GM12878 (cell line): ENCODE data around the gene HYOU1. TPM values are rescaled to one million over a fixed set of nuclear protein-coding genes. Genes with fewer than 3 reads are reported as not detected.

ENCODE experiments used
- ATAC-seq: fragments of 200-7000 bp; cut with Tn5 transposase; 3 replicates; pipeline ENCODE4 v1.9.1; 2020; ENCODE audit warnings: mild to moderate bottlenecking, moderate library complexity
- BruUV-seq: library from RNA; stranded (reverse); fragments of 400-500 nt; replicated peaks from 2 replicates; lab custom pipeline; 2021; lab: Mats Ljungman, UMichigan
- CTCF ChIA-PET: fragments of 300-600 bp; sonication (Branson Sonifier 250); formaldehyde crosslinking; extraction: SDS; loops from one replicate; lab custom pipeline; 2021; ENCODE audit warnings: inconsistent platforms; lab: Yijun Ruan, JAX
- POLR2A ChIA-PET: fragments of 350-600 bp; formaldehyde crosslinking; extraction: SDS; loops from one replicate; lab custom pipeline; 2021; ENCODE audit warnings: inconsistent platforms; lab: Charles Lee
- RAD21 ChIA-PET: fragments of 300-600 bp; sonication (Branson Sonifier 250); formaldehyde crosslinking; loops from one replicate; lab custom pipeline; 2023; ENCODE audit warnings: antibody characterized with exemption; ENCODE audit not compliant: unreplicated experiment; lab: Charles Lee
- SMC1A ChIA-PET: fragments of 300-600 bp; sonication (Branson Sonifier 250); formaldehyde crosslinking; loops from one replicate; lab custom pipeline; 2023; ENCODE audit not compliant: unreplicated experiment, uncharacterized antibody; lab: Charles Lee
- DNase-seq: peaks from one replicate; pipeline ENCODE4 v3.0.0-alpha.2; 2011; ENCODE audit warnings: low read depth, low spot score
- FAIRE-seq: peaks from 3 replicates; lab custom pipeline; 2011; peaks lifted over from hg19 to GRCh38; lab: Jason Lieb, UNC
- H2AFZ ChIP-seq: 2 replicates; pipeline ENCODE4 v1.6.0; 2011; ENCODE audit warnings: low read depth, low read length, control low read depth; ENCODE audit not compliant: control insufficient read depth
- H3K27ac ChIP-seq: 2 replicates; pipeline ENCODE4 v1.5.1; 2011; ENCODE audit warnings: control low read depth; ENCODE audit not compliant: control insufficient read depth, insufficient read depth
- H3K27me3 ChIP-seq, 2 experiments: replicated peaks in 1 of 2; 2 replicates each; pipeline versions ENCODE4 v1.6.0 to v1.6.1; 2011; ENCODE audit warnings: low read length in 1 of 2; ENCODE audit not compliant: control insufficient read depth in 2 of 2, insufficient read depth in 2 of 2
- H3K36me3 ChIP-seq, 2 experiments: 2 replicates each; pipeline ENCODE4 v1.5.1; 2011; ENCODE audit warnings: low read length in 1 of 2; ENCODE audit not compliant: control insufficient read depth in 2 of 2, insufficient read depth in 2 of 2
- H3K4me1 ChIP-seq: 2 replicates; pipeline ENCODE4 v1.6.1; 2011; ENCODE audit warnings: mild to moderate bottlenecking, low read length, moderate library complexity, mixed read lengths; ENCODE audit not compliant: control insufficient read depth, insufficient read depth
- H3K4me2 ChIP-seq: 2 replicates; pipeline ENCODE4 v1.6.0; 2011; ENCODE audit warnings: control low read depth; ENCODE audit not compliant: control insufficient read depth, insufficient read depth
- H3K4me3 ChIP-seq: fragments of 200-600 bp; sonication (generic); 2 replicates; pipeline ENCODE4 v1.5.1; 2016
- H3K79me2 ChIP-seq: 2 replicates; pipeline ENCODE4 v1.6.0; 2011; ENCODE audit warnings: low read length; ENCODE audit not compliant: control insufficient read depth, insufficient read depth
- H3K9ac ChIP-seq: 2 replicates; pipeline ENCODE4 v1.8.0; 2011; ENCODE audit warnings: low read length, control low read depth, mixed read lengths; ENCODE audit not compliant: control insufficient read depth, insufficient read depth
- H3K9me3 ChIP-seq: replicated peaks from 3 replicates; pipeline ENCODE4 v1.5.1; 2011; ENCODE audit warnings: mild to moderate bottlenecking, low read length; ENCODE audit not compliant: control insufficient read depth, insufficient read depth
- H4K20me1 ChIP-seq: 2 replicates; pipeline ENCODE4 v1.6.0; 2011; ENCODE audit not compliant: control insufficient read depth, insufficient read depth
- BCL11A ChIP-seq: IDR thresholded peaks from 2 replicates; pipeline ENCODE4 v1.6.1; 2011; ENCODE audit warnings: low read depth, low read length
- DPF2 ChIP-seq: fragments of 450-650 bp; IDR thresholded peaks from 2 replicates; pipeline ENCODE4 v1.6.1; 2017; ENCODE audit warnings: mild to moderate bottlenecking
- EZH2 ChIP-seq: IDR thresholded peaks from 2 replicates; pipeline ENCODE4 v1.6.1; 2012; ENCODE audit warnings: low read depth, mild to moderate bottlenecking, control low read depth, inconsistent platforms, low read length, borderline replicate concordance; ENCODE audit not compliant: control insufficient read depth
- JUND ChIP-seq: IDR thresholded peaks from 2 replicates; pipeline ENCODE4 v1.6.1; 2012; ENCODE audit warnings: low read depth, mild to moderate bottlenecking, low read length, improper control_type of control experiment, moderate library complexity
- KDM1A ChIP-seq: fragments of 200-600 bp; sonication (generic); IDR thresholded peaks from 2 replicates; pipeline ENCODE4 v1.6.1; 2016; ENCODE audit warnings: borderline replicate concordance
- MTA3 ChIP-seq: IDR thresholded peaks from 2 replicates; pipeline ENCODE4 v1.6.1; 2012; ENCODE audit warnings: low read length, inconsistent platforms, borderline replicate concordance
- RB1 ChIP-seq: fragments of 450-650 bp; formaldehyde crosslinking; IDR thresholded peaks from 2 replicates; pipeline ENCODE4 v1.6.1; 2017; ENCODE audit warnings: mild to moderate bottlenecking, borderline replicate concordance
- RFX5 ChIP-seq: IDR thresholded peaks from 2 replicates; pipeline ENCODE4 v1.6.1; 2011; ENCODE audit warnings: low read depth, low read length, improper control_type of control experiment
- SMAD1 ChIP-seq: fragments of 450-650 bp; IDR thresholded peaks from 2 replicates; pipeline ENCODE4 v1.6.1; 2018; ENCODE audit warnings: mild to moderate bottlenecking, low read depth; ENCODE audit not compliant: partially characterized antibody
- SMC3 ChIP-seq: IDR thresholded peaks from 2 replicates; pipeline ENCODE4 v1.6.1; 2011; ENCODE audit warnings: low read length, improper control_type of control experiment, borderline replicate concordance
- YBX1 ChIP-seq: fragments of 450-650 bp; IDR thresholded peaks from 2 replicates; pipeline ENCODE4 v1.6.1; 2016; ENCODE audit warnings: antibody characterized with exemption
- ZNF274 ChIP-seq: IDR thresholded peaks from one replicate; pipeline ENCODE4 v1.8.0; 2011; ENCODE audit not compliant: insufficient read length, insufficient read depth
- WGBS: methylation state at CpG from one replicate; pipeline ENCODE4 v1.1.6; 2016; ENCODE audit warnings: low lambda C conversion rate; ENCODE audit not compliant: insufficient replicate concordance, insufficient coverage; ENCODE audit errors: missing lambda C conversion rate; 5-methylcytosine and 5-hydroxymethylcytosine counted together
- in situ Hi-C: fragments of 300-500 bp; cut with MboI; formaldehyde crosslinking; loops from 9 replicates; pipeline ENCODE4 v1.14.3; 2018; ENCODE audit warnings: mixed read lengths
- intact Hi-C: fragments of 100-400 bp; cut with micrococcal nuclease; formaldehyde crosslinking; loops from one replicate; pipeline ENCODE4 v1.14.2; 2022; ENCODE audit not compliant: unreplicated experiment
- polyA plus RNA-seq, 11 experiments: library from polyadenylated mRNA; depleted of rRNA in 4 of 11; unstranded in 6 of 11; stranded (reverse) in 5 of 11; fragments of >200 nt; fragmentation: Nextera tagmentation in 4 of 11; fragmentation: Illumina TruSeq in 1 of 11; extraction: Ambion mirVana in 4 of 11; extraction: Trizol in 1 of 11; gene quantifications; 1 replicate in 1 of 11; 2 replicates in 10 of 11; pipeline versions ENCODE4 v1.2.1 to v1.2.3, GENCODE V29; 2011 to 2016; ENCODE audit warnings: inconsistent platforms in 2 of 11, missing spikeins in 2 of 11, low read depth in 1 of 11
- total RNA-seq, 4 experiments: library from RNA; depleted of rRNA in 3 of 4; stranded (reverse); fragments of >200 nt in 3 of 4; fragmentation: Illumina TruSeq in 1 of 4; extraction: Trizol in 1 of 4; gene quantifications; 2 replicates each; pipeline versions ENCODE4 v1.2.1 to v1.2.3, GENCODE V29; 2013 to 2021
- TF ChIP-seq, protein P1 (sequence below): fragments of 450-650 bp; formaldehyde crosslinking; IDR thresholded peaks from 2 replicates; pipeline ENCODE4 v1.5.0; 2022; ENCODE audit warnings: mild to moderate bottlenecking, missing genetic modification characterization
- TF ChIP-seq, protein P2 (sequence below): fragments of 150-350 bp; IDR thresholded peaks from 2 replicates; pipeline ENCODE4 v1.6.1; 2014; ENCODE audit warnings: mild to moderate bottlenecking, low read depth, low read length
- TF ChIP-seq, protein P3 (sequence below): IDR thresholded peaks from 2 replicates; pipeline ENCODE4 v1.6.1; 2012; ENCODE audit warnings: low read depth, low read length, improper control_type of control experiment
- TF ChIP-seq, protein P4 (sequence below): fragments of 450-650 bp; formaldehyde crosslinking; IDR thresholded peaks from 2 replicates; pipeline ENCODE4 v1.4.0; 2022; ENCODE audit warnings: mild to moderate bottlenecking, moderate library complexity

Gene HYOU1
- total and polyA plus RNA-seq, 10 of the 15 experiments (the other 5 are each of a cell fraction or from before 2014, with no cell fraction given): 15.4 to 157 (median 109) TPM

DNA sequence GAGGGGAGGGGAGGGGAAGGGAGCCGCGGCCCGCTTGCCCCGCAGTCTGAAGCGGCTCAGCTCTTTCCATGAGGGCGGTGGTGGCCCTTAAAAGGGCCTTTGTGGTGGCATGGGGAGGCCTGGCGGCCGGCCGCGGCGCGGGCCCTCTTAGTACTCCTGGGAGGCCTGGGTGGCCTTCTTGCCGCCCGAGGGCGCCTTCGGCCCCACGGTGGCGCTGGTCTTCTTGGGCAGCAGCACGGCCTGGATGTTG, 37.7 kb upstream of the HYOU1 start:
- peak overlapping the region; percentile 60 for H3K27ac ChIP-seq
- BruUV-seq: no TSS peak
- H3K9me3 ChIP-seq: no peaks in the 10 kb centered on the region
- FAIRE-seq: no peak
- H3K27me3 ChIP-seq: no peaks in the 10 kb centered on the region
- RAD21 ChIA-PET: interaction anchor here (0.7 to 1.5 kb wide), 8 partner anchors 10 to 244 kb away, joined by 3 to 6 read pairs (median 4); partner anchors contain the start of genes C2CD2L, HINFP, HMBS and NLRX1
- CTCF ChIA-PET: interaction anchor here (0.6 to 2.4 kb wide), 10 partner anchors 7 to 230 kb away, joined by 3 to 11 read pairs (median 4); partner anchors contain the start of genes C2CD2L, HINFP, HMBS and VPS11
- peak; percentile 82 for ATAC-seq
- peak overlapping the region; percentile 83 for H3K4me3 ChIP-seq
- DNase-seq: no peak
- peak overlapping the region; percentile 88 for H3K9ac ChIP-seq
- H3K79me2 ChIP-seq: peaks cover 33% of the 10 kb centered on the region
- POLR2A ChIA-PET: interaction anchor here (0.9 to 6.8 kb wide), 7 partner anchors 9 to 228 kb away, joined by 3 to 69 read pairs (median 4); partner anchors contain the start of genes C2CD2L, HMBS and VPS11
- H3K4me1 ChIP-seq: peaks cover 21% of the 10 kb centered on the region
- in situ Hi-C loops: no loop called here
- 0 out of 2 replicates have a peak overlapping the region, but pooled peaks have one; percentile 56 for H3K4me2 ChIP-seq
- SMC1A ChIA-PET: interaction anchor here (1.0 to 1.8 kb wide), 4 partner anchors 12 to 102 kb away, joined by 3 to 6 read pairs (median 3); partner anchors contain the start of genes C2CD2L, HINFP and VPS11
- 2% methylated on average over 14 of the region's 19 CpGs for WGBS
- H2AFZ ChIP-seq: no peak overlapping the region
- no peaks in the 10 kb centered on the region for H4K20me1 ChIP-seq
- peaks cover 14 to 16% of the 10 kb centered on the region in 2 experiments for H3K36me3 ChIP-seq
- intact Hi-C loops: loop anchor here (1.0 to 2.0 kb wide), 3 partner anchors 27 to 228 kb away; partner anchors contain the start of genes HYOU1 and VPS11
- TF ChIP-seq, protein P1, sequence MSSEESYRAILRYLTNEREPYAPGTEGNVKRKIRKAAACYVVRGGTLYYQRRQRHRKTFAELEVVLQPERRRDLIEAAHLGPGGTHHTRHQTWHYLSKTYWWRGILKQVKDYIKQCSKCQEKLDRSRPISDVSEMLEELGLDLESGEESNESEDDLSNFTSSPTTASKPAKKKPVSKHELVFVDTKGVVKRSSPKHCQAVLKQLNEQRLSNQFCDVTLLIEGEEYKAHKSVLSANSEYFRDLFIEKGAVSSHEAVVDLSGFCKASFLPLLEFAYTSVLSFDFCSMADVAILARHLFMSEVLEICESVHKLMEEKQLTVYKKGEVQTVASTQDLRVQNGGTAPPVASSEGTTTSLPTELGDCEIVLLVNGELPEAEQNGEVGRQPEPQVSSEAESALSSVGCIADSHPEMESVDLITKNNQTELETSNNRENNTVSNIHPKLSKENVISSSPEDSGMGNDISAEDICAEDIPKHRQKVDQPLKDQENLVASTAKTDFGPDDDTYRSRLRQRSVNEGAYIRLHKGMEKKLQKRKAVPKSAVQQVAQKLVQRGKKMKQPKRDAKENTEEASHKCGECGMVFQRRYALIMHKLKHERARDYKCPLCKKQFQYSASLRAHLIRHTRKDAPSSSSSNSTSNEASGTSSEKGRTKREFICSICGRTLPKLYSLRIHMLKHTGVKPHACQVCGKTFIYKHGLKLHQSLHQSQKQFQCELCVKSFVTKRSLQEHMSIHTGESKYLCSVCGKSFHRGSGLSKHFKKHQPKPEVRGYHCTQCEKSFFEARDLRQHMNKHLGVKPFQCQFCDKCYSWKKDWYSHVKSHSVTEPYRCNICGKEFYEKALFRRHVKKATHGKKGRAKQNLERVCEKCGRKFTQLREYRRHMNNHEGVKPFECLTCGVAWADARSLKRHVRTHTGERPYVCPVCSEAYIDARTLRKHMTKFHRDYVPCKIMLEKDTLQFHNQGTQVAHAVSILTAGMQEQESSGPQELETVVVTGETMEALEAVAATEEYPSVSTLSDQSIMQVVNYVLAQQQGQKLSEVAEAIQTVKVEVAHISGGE (CRISPR knock-in tag): no peak
- TF ChIP-seq RB1 (no peak), JUND (no peak), SMAD1 (no peak), YBX1 (no peak), SMC3 (peak; percentile 26; the same call in 1 of the 2 replicates), KDM1A (no peak), EZH2 (no peak), BCL11A (no peak), MTA3 (no peak), RFX5 (no peak), ZNF274 (no peak), DPF2 (0 out of 2 replicates have a peak, but pooled peaks have one; percentile 6)
- TF ChIP-seq, protein P2, sequence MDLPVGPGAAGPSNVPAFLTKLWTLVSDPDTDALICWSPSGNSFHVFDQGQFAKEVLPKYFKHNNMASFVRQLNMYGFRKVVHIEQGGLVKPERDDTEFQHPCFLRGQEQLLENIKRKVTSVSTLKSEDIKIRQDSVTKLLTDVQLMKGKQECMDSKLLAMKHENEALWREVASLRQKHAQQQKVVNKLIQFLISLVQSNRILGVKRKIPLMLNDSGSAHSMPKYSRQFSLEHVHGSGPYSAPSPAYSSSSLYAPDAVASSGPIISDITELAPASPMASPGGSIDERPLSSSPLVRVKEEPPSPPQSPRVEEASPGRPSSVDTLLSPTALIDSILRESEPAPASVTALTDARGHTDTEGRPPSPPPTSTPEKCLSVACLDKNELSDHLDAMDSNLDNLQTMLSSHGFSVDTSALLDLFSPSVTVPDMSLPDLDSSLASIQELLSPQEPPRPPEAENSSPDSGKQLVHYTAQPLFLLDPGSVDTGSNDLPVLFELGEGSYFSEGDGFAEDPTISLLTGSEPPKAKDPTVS: no peak
- TF ChIP-seq, protein P3, sequence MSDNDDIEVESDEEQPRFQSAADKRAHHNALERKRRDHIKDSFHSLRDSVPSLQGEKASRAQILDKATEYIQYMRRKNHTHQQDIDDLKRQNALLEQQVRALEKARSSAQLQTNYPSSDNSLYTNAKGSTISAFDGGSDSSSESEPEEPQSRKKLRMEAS: no peak
- TF ChIP-seq, protein P4, sequence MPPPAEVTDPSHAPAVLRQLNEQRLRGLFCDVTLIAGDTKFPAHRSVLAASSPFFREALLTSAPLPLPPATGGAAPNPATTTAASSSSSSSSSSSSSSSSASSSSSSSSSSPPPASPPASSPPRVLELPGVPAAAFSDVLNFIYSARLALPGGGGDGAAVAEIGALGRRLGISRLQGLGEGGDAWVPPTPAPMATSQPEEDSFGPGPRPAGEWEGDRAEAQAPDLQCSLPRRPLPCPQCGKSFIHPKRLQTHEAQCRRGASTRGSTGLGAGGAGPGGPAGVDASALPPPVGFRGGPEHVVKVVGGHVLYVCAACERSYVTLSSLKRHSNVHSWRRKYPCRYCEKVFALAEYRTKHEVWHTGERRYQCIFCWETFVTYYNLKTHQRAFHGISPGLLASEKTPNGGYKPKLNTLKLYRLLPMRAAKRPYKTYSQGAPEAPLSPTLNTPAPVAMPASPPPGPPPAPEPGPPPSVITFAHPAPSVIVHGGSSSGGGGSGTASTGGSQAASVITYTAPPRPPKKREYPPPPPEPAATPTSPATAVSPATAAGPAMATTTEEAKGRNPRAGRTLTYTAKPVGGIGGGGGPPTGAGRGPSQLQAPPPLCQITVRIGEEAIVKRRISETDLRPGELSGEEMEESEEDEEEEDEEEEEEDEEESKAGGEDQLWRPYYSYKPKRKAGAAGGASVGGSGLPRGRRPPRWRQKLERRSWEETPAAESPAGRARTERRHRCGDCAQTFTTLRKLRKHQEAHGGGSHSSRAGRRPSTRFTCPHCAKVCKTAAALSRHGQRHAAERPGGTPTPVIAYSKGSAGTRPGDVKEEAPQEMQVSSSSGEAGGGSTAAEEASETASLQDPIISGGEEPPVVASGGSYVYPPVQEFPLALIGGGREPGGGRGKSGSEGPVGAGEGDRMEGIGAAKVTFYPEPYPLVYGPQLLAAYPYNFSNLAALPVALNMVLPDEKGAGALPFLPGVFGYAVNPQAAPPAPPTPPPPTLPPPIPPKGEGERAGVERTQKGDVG (CRISPR knock-in tag): no peak
